ENCODE results near the gene ITGA11.
"Not testable (repeated sequence)": the region's sequence is repeated elsewhere in the genome, so short reads cannot be mapped to it uniquely, and the experiment has no call there.

ITGA11 gene

GRCh38 chr15:68407886-68408881 lies 23.8 kb downstream of the ITGA11 start:
- no peak for DNase-seq

GRCh38 chr15:68407141-68407885 lies 24.6 kb downstream of the ITGA11 start:
- no peak for DNase-seq

- DNase-seq, result no peak
Measured at GRCh38 chr15:68405378-68406250, 26.3 kb downstream of the ITGA11 start.

- DNase-seq, result no peak
Measured at GRCh38 chr15:68404056-68404798, 27.7 kb downstream of the ITGA11 start.

GRCh38 chr15:68403161-68403941 lies 28.6 kb downstream of the ITGA11 start:
- no peak for DNase-seq

- DNase-seq, result no peak
Measured at GRCh38 chr15:68402432-68403160, 29.4 kb downstream of the ITGA11 start.

GRCh38 chr15:68401496-68402431 lies 30.2 kb downstream of the ITGA11 start:
- no peak for DNase-seq

- DNase-seq, result no peak
Measured at GRCh38 chr15:68400066-68400456, 31.9 kb downstream of the ITGA11 start.

- no peak for DNase-seq
Measured at GRCh38 chr15:68399096-68400065, 32.6 kb downstream of the ITGA11 start.

GRCh38 chr15:68397999-68398398 lies 34.0 kb downstream of the ITGA11 start:
- DNase-seq, result not testable (repeated sequence)

GRCh38 chr15:68396068-68396467 lies 35.9 kb downstream of the ITGA11 start:
- DNase-seq, result no peak

- DNase-seq, result no peak
Measured at GRCh38 chr15:68391121-68391520, 40.8 kb downstream of the ITGA11 start.

GRCh38 chr15:68389936-68390817 lies 41.8 kb downstream of the ITGA11 start:
- no peak for DNase-seq

- no peak for DNase-seq
Measured at GRCh38 chr15:68389041-68389930, 42.7 kb downstream of the ITGA11 start.

GRCh38 chr15:68387381-68388143 lies 44.4 kb downstream of the ITGA11 start:
- DNase-seq, result no peak

All from retina (tissue), 1 donor.